HG03439 (cell line): ENCODE results near the gene TPI1.

ENCODE experiments used
- ATAC-seq: cut with Tn5 transposase; IDR thresholded peaks from one replicate; pipeline ENCODE4 v1.9.1; 2021; ENCODE audit warnings: mild to moderate bottlenecking, moderate library complexity; ENCODE audit not compliant: unreplicated experiment

TPI1 gene

GRCh38 chr12:6916426-6917200, 49.3 kb downstream of the TPI1 start:
- ATAC-seq, result no peak

GRCh38 chr12:6917491-6918231, 50.3 kb downstream of the TPI1 start:
- no peak for ATAC-seq

- no peak for ATAC-seq
Measured at GRCh38 chr12:6919588-6919987, 52.3 kb downstream of the TPI1 start.
